ENCODE data around the gene SUSD2.

- no peak for TF ChIP-seq CTCF (IDR thresholded peaks at IDR 0.05; ENCODE audit: borderline replicate concordance, extremely low read depth, low read length, poor library complexity, severe bottlenecking)
- no peak for TF ChIP-seq EZH2 (IDR thresholded peaks at IDR 0.05; ENCODE audit: borderline replicate concordance, low read depth, low read length, severe bottlenecking)
Observed at GRCh38 chr22:24184057-24184798, 2.9 kb downstream of the SUSD2 start.

Data from DND-41 (cell line).